HG03439 (cell line): ENCODE data around the gene KHDRBS2.

Source experiments
- ATAC-seq: cut with Tn5 transposase; IDR thresholded peaks from one replicate; pipeline ENCODE4 v1.9.1; 2021; ENCODE audit warnings: mild to moderate bottlenecking, moderate library complexity; ENCODE audit not compliant: unreplicated experiment

The KHDRBS2 gene

GRCh38 chr6:62285612-62286469, at the start of gene KHDRBS2:
KHDRBS2 (minus strand) TSS chr6:62286225.
- peak; percentile 100 for ATAC-seq

GRCh38 chr6:62328607-62329006, 42.6 kb upstream of the KHDRBS2 start:
- no peak for ATAC-seq

- no peak for ATAC-seq
Observed at GRCh38 chr6:62324834-62325233, 38.8 kb upstream of the KHDRBS2 start.

GRCh38 chr6:62323818-62324431, 37.9 kb upstream of the KHDRBS2 start:
- no peak for ATAC-seq

GRCh38 chr6:62298745-62299392, 12.8 kb upstream of the KHDRBS2 start:
- peak; percentile 92 for ATAC-seq

GRCh38 chr6:62296541-62296940, 10.5 kb upstream of the KHDRBS2 start:
- ATAC-seq = no peak

GRCh38 chr6:62288974-62289373, 2.9 kb upstream of the KHDRBS2 start:
- no peak for ATAC-seq

GRCh38 chr6:62288562-62288961, 2.5 kb upstream of the KHDRBS2 start:
- ATAC-seq = no peak

- ATAC-seq = peak; percentile 7
Observed at GRCh38 chr6:62286470-62286843, 432 bp upstream of the KHDRBS2 start.

- ATAC-seq = no peak
Observed at GRCh38 chr6:62284725-62285124, 1.3 kb downstream of the KHDRBS2 start.

GRCh38 chr6:62283796-62284411, 2.1 kb downstream of the KHDRBS2 start:
- ATAC-seq = no peak

GRCh38 chr6:62283365-62283764, 2.7 kb downstream of the KHDRBS2 start:
- no peak for ATAC-seq

- ATAC-seq = no peak
Observed at GRCh38 chr6:62280099-62280498, 5.9 kb downstream of the KHDRBS2 start.

GRCh38 chr6:62272114-62272513, 13.9 kb downstream of the KHDRBS2 start:
- no peak for ATAC-seq

- ATAC-seq = no peak
Observed at GRCh38 chr6:62265906-62266525, 20.0 kb downstream of the KHDRBS2 start.

- ATAC-seq = no peak
Observed at GRCh38 chr6:62262283-62262682, 23.7 kb downstream of the KHDRBS2 start.

GRCh38 chr6:62246087-62246486, 39.9 kb downstream of the KHDRBS2 start:
- no peak for ATAC-seq

GRCh38 chr6:62236784-62237183, 49.2 kb downstream of the KHDRBS2 start:
- ATAC-seq = no peak

GRCh38 chr6:62229231-62229630, 56.8 kb downstream of the KHDRBS2 start:
- ATAC-seq = no peak

GRCh38 chr6:62217866-62218265, 68.2 kb downstream of the KHDRBS2 start:
- ATAC-seq = no peak

- no peak for ATAC-seq
Observed at GRCh38 chr6:62202078-62202477, 83.9 kb downstream of the KHDRBS2 start.
